ENCODE results near the gene MASTL.

The MASTL gene

GRCh38 chr10:27155066-27155754 is at the start of gene MASTL:
Gene MASTL, plus strand, starts transcription at chr10:27155352. Its CDS starts 75 bp downstream, at chr10:27155427.
- peak; percentile 96 for DNase-seq (ENCODE audit: extremely low read depth, insufficient read length)
- Histone ChIP-seq H3K4me3 (replicated peaks; ENCODE audit: low read depth, low read length) (peak within 1 kb of the TSS; percentile 82), H3K27me3 (replicated peaks; ENCODE audit: control insufficient read depth, insufficient read depth, low read length) (no peaks in the 10 kb centered on the region), H3K36me3 (ENCODE audit: control insufficient read depth, insufficient read depth, low read length) (peaks cover 4% of the 10 kb centered on the region)
- no peak for TF ChIP-seq CTCF (IDR thresholded peaks at IDR 0.05; ENCODE audit: insufficient read depth, low read length, poor library complexity, severe bottlenecking)

GRCh38 chr10:27108165-27108564 is 47.0 kb upstream of the MASTL start:
- Histone ChIP-seq H3K36me3 (ENCODE audit: control insufficient read depth, insufficient read depth, low read length) (peaks cover 5% of the 10 kb centered on the region), H3K4me3 (replicated peaks; ENCODE audit: low read depth, low read length) (no peak overlapping the region), H3K27me3 (replicated peaks; ENCODE audit: control insufficient read depth, insufficient read depth, low read length) (no peaks in the 10 kb centered on the region)
- no peak for DNase-seq (ENCODE audit: extremely low read depth, insufficient read length)
- no peak for TF ChIP-seq CTCF (IDR thresholded peaks at IDR 0.05; ENCODE audit: insufficient read depth, low read length, poor library complexity, severe bottlenecking)

GRCh38 chr10:27134371-27134770 is 20.8 kb upstream of the MASTL start:
- Histone ChIP-seq H3K4me3 (replicated peaks; ENCODE audit: low read depth, low read length) (no peak overlapping the region), H3K27me3 (replicated peaks; ENCODE audit: control insufficient read depth, insufficient read depth, low read length) (no peaks in the 10 kb centered on the region), H3K36me3 (ENCODE audit: control insufficient read depth, insufficient read depth, low read length) (peaks cover 3% of the 10 kb centered on the region)
- TF ChIP-seq CTCF (IDR thresholded peaks at IDR 0.05; ENCODE audit: insufficient read depth, low read length, poor library complexity, severe bottlenecking): no peak
- no peak for DNase-seq (ENCODE audit: extremely low read depth, insufficient read length)

GRCh38 chr10:27138277-27138676 is 16.9 kb upstream of the MASTL start:
- Histone ChIP-seq H3K27me3 (replicated peaks; ENCODE audit: control insufficient read depth, insufficient read depth, low read length) (no peaks in the 10 kb centered on the region), H3K4me3 (replicated peaks; ENCODE audit: low read depth, low read length) (no peak overlapping the region), H3K36me3 (ENCODE audit: control insufficient read depth, insufficient read depth, low read length) (peaks cover 2% of the 10 kb centered on the region)
- no peak for DNase-seq (ENCODE audit: extremely low read depth, insufficient read length)
- no peak for TF ChIP-seq CTCF (IDR thresholded peaks at IDR 0.05; ENCODE audit: insufficient read depth, low read length, poor library complexity, severe bottlenecking)

GRCh38 chr10:27143686-27144085 is 11.5 kb upstream of the MASTL start:
- no peak for TF ChIP-seq CTCF (IDR thresholded peaks at IDR 0.05; ENCODE audit: insufficient read depth, low read length, poor library complexity, severe bottlenecking)
- peaks cover 7% of the 10 kb centered on the region for H3K36me3 ChIP-seq (ENCODE audit: control insufficient read depth, insufficient read depth, low read length)

GRCh38 chr10:27145937-27146336 is 9.2 kb upstream of the MASTL start:
- Histone ChIP-seq H3K4me3 (replicated peaks; ENCODE audit: low read depth, low read length) (no peak overlapping the region), H3K36me3 (ENCODE audit: control insufficient read depth, insufficient read depth, low read length) (peaks cover 7% of the 10 kb centered on the region), H3K27me3 (replicated peaks; ENCODE audit: control insufficient read depth, insufficient read depth, low read length) (no peaks in the 10 kb centered on the region)
- no peak for DNase-seq (ENCODE audit: extremely low read depth, insufficient read length)
- no peak for TF ChIP-seq CTCF (IDR thresholded peaks at IDR 0.05; ENCODE audit: insufficient read depth, low read length, poor library complexity, severe bottlenecking)

More at GRCh38 chr10:27143686-27144085, 11.5 kb upstream of the MASTL start:
- no peak for DNase-seq (ENCODE audit: extremely low read depth, insufficient read length)
- no peaks in the 10 kb centered on the region for H3K27me3 ChIP-seq (replicated peaks; ENCODE audit: control insufficient read depth, insufficient read depth, low read length)
- H3K4me3 ChIP-seq (replicated peaks; ENCODE audit: low read depth, low read length): no peak overlapping the region

Data from GM06990 (cell line).